Stimulated activated CD4-positive, alpha-beta T cell treated with anti-CD3 and anti-CD28 coated beads, TNF-alpha, amount 100 ng/mL, for 24 hours (primary cell): ENCODE data around the gene TSHZ1.
A peak's percentile ranks its signal among the peaks of the same experiment; 100 is the strongest.
"Not testable (repeated sequence)": the region's sequence is repeated elsewhere in the genome, so short reads cannot be mapped to it uniquely, and the experiment has no call there.

Experiments used
- DNase-seq, 3 experiments: peaks; one replicate each; pipeline ENCODE4 v3.0.0-alpha.2; 2020; ENCODE audit warnings: low read depth in 3 of 3

TSHZ1 gene

GRCh38 chr18:75183973-75184493, 26.6 kb upstream of the TSHZ1 start:
- DNase-seq: no peak

GRCh38 chr18:75185460-75185859, 25.1 kb upstream of the TSHZ1 start:
- no peak for DNase-seq

GRCh38 chr18:75187702-75188101, 22.9 kb upstream of the TSHZ1 start:
- not testable (repeated sequence) for DNase-seq

GRCh38 chr18:75189696-75190095, 20.9 kb upstream of the TSHZ1 start:
- DNase-seq: no peak

- DNase-seq: no peak
These were observed 17.7 kb upstream of the TSHZ1 start for GRCh38 chr18:75192899-75193298.

- no peak for DNase-seq
These were observed 12.6 kb upstream of the TSHZ1 start for GRCh38 chr18:75198036-75198435.

GRCh38 chr18:75199327-75199726, 11.3 kb upstream of the TSHZ1 start:
- DNase-seq: no peak

GRCh38 chr18:75200071-75200470, 10.5 kb upstream of the TSHZ1 start:
- no peak for DNase-seq

- DNase-seq: no peak
These were observed 9.9 kb upstream of the TSHZ1 start for GRCh38 chr18:75200605-75201280.

GRCh38 chr18:75201282-75202270, 9.0 kb upstream of the TSHZ1 start:
- no peak for DNase-seq

GRCh38 chr18:75202696-75203365, 7.8 kb upstream of the TSHZ1 start:
- no peak for DNase-seq

GRCh38 chr18:75203416-75204268, 7.0 kb upstream of the TSHZ1 start:
- no peak for DNase-seq

GRCh38 chr18:75204269-75204731, 6.3 kb upstream of the TSHZ1 start:
- no peak for DNase-seq

GRCh38 chr18:75204732-75205513, 5.7 kb upstream of the TSHZ1 start:
- no peak for DNase-seq

- DNase-seq: no peak
These were observed 5.0 kb upstream of the TSHZ1 start for GRCh38 chr18:75205514-75206132.

GRCh38 chr18:75206452-75207309, 3.9 kb upstream of the TSHZ1 start:
- no peak for DNase-seq

- DNase-seq: peak in 1 of 3 experiments; percentile 24
These were observed 3.1 kb upstream of the TSHZ1 start for GRCh38 chr18:75207310-75208154.
